PC-3 (cell line): ENCODE measurements around the gene RNF14. TPM values are rescaled to one million over a fixed set of nuclear protein-coding genes. Genes with fewer than 3 reads are reported as not detected.

Experiments used
- ATAC-seq: fragments of 200-7000 bp; cut with Tn5 transposase; 2 replicates; pipeline ENCODE4 v1.9.1; 2020; ENCODE audit warnings: mild to moderate bottlenecking, moderate library complexity
- BruUV-seq: library from RNA; stranded (reverse); fragments of 400-500 nt; replicated peaks from 2 replicates; lab custom pipeline; 2021; lab: Mats Ljungman, UMichigan
- CTCF ChIA-PET: fragments of 300-600 bp; sonication (Branson Sonifier 250); formaldehyde crosslinking; loops from one replicate; lab custom pipeline; 2022; ENCODE audit warnings: antibody characterized with exemption; lab: Charles Lee
- POLR2A ChIA-PET: fragments of 300-600 bp; sonication (Branson Sonifier 250); formaldehyde crosslinking; loops from one replicate; lab custom pipeline; 2022; ENCODE audit warnings: antibody characterized with exemption; ENCODE audit not compliant: unreplicated experiment; lab: Charles Lee
- DNase-seq: peaks from one replicate; pipeline ENCODE4 v3.0.0-alpha.2; 2015
- H2AFZ ChIP-seq: fragments of 300-600 bp; sonication (generic); 2 replicates; pipeline ENCODE4 v1.6.0; 2016; ENCODE audit warnings: antibody characterized with exemption, low read length
- H3F3A ChIP-seq: fragments of 300-600 bp; sonication (generic); one replicate; pipeline ENCODE4 v1.6.0; 2017; ENCODE audit warnings: antibody characterized with exemption, low read length, control low read depth, mild to moderate bottlenecking; ENCODE audit not compliant: unreplicated experiment
- H3K27ac ChIP-seq: fragments of 300-600 bp; sonication (generic); 2 replicates; pipeline ENCODE4 v1.5.1; 2016; ENCODE audit warnings: mild to moderate bottlenecking, low read length
- H3K27me3 ChIP-seq: fragments of 300-600 bp; sonication (generic); 2 replicates; pipeline ENCODE4 v1.6.1; 2016; ENCODE audit warnings: low read length, mixed read lengths
- H3K36me3 ChIP-seq: fragments of 300-600 bp; sonication (generic); 2 replicates; pipeline ENCODE4 v1.6.1; 2016; ENCODE audit warnings: low read depth, mixed run types, low read length, mixed read lengths
- H3K4me1 ChIP-seq: fragments of 300-600 bp; sonication (generic); 2 replicates; pipeline ENCODE4 v1.5.1; 2016; ENCODE audit warnings: low read length; ENCODE audit not compliant: insufficient read depth
- H3K4me2 ChIP-seq: fragments of 300-600 bp; sonication (generic); 2 replicates; pipeline ENCODE4 v1.6.0; 2016; ENCODE audit warnings: low read length
- H3K4me3 ChIP-seq: fragments of 300-600 bp; sonication (generic); 2 replicates; pipeline ENCODE4 v1.5.1; 2016; ENCODE audit warnings: mild to moderate bottlenecking, low read length, mixed read lengths
- H3K79me2 ChIP-seq: fragments of 300-600 bp; sonication (generic); 2 replicates; pipeline ENCODE4 v1.6.1; 2017; ENCODE audit warnings: low read length, mixed read lengths
- H3K9ac ChIP-seq: fragments of 300-600 bp; sonication (generic); 2 replicates; pipeline ENCODE4 v1.6.0; 2016; ENCODE audit warnings: mild to moderate bottlenecking, low read length
- H3K9me2 ChIP-seq: fragments of 300-600 bp; sonication (generic); replicated peaks from 2 replicates; pipeline ENCODE4 v1.6.1; 2016; ENCODE audit warnings: mixed run types, low read length, mixed read lengths
- H3K9me3 ChIP-seq: fragments of 300-600 bp; sonication (generic); 2 replicates; pipeline ENCODE4 v1.6.1; 2016; ENCODE audit warnings: low read length, mixed read lengths
- H4K20me1 ChIP-seq: fragments of 300-600 bp; sonication (generic); 2 replicates; pipeline ENCODE4 v1.6.1; 2016; ENCODE audit warnings: low read length, mixed read lengths
- CTCF ChIP-seq: fragments of 300-600 bp; sonication (generic); conservative IDR thresholded peaks from 2 replicates; pipeline ENCODE4 v1.5.1; 2017; ENCODE audit warnings: antibody characterized with exemption, low read depth, mild to moderate bottlenecking, low read length
- EZH2 ChIP-seq: fragments of 300-600 bp; sonication (generic); IDR thresholded peaks from one replicate; pipeline ENCODE4 v1.6.1; 2017; ENCODE audit warnings: antibody characterized with exemption, mild to moderate bottlenecking, low read length; ENCODE audit not compliant: unreplicated experiment
- EZH2phosphoT487 ChIP-seq: fragments of 300-600 bp; sonication (generic); IDR thresholded peaks from 2 replicates; pipeline ENCODE4 v1.6.1; 2018; ENCODE audit warnings: mild to moderate bottlenecking, antibody characterized with exemption, low read length, borderline replicate concordance
- intact Hi-C: fragments of 100-400 bp; cut with micrococcal nuclease; formaldehyde crosslinking; loops from 2 replicates; pipeline ENCODE4 v1.9.0; 2023
- total RNA-seq: library from RNA; depleted of rRNA; stranded (reverse); fragments of >200 nt; gene quantifications from 2 replicates; pipeline ENCODE4 v1.2.3, GENCODE V29; 2014

The RNF14 gene
- total RNA-seq, 1 experiment from 2014 or later = 32.1 TPM

GRCh38 chr5:141935538-141935937, 33.4 kb upstream of the RNF14 start:
- ATAC-seq = no peak
- DNase-seq = no peak
- BruUV-seq = no TSS peak
- ChIA-PET POLR2A (no interaction called here), CTCF (no interaction called here)
- Histone ChIP-seq H3K9ac (no peak overlapping the region), H3K9me2 (no peaks in the 10 kb centered on the region), H3K4me1 (no peaks in the 10 kb centered on the region), H3K4me3 (no peak overlapping the region), H4K20me1 (no peaks in the 10 kb centered on the region), H3K36me3 (peaks cover 4% of the 10 kb centered on the region), H3F3A (no peaks in the 10 kb centered on the region), H3K79me2 (no peaks in the 10 kb centered on the region), H3K27me3 (no peaks in the 10 kb centered on the region), H3K9me3 (no peaks in the 10 kb centered on the region), H3K27ac (no peak overlapping the region), H2AFZ (no peak overlapping the region), H3K4me2 (no peak overlapping the region)
- intact Hi-C loops = no loop called here
- TF ChIP-seq CTCF (no peak), EZH2 (no peak), EZH2phosphoT487 (no peak)

- Histone ChIP-seq H3K9ac (no peak overlapping the region), H3K27me3 (no peaks in the 10 kb centered on the region), H3K9me2 (no peaks in the 10 kb centered on the region), H3K4me3 (no peak overlapping the region), H3K4me1 (no peaks in the 10 kb centered on the region), H3K79me2 (no peaks in the 10 kb centered on the region), H3K36me3 (no peaks in the 10 kb centered on the region; the same call in 1 of the 2 replicates), H3K4me2 (no peak overlapping the region), H4K20me1 (no peaks in the 10 kb centered on the region), H2AFZ (no peak overlapping the region), H3K9me3 (no peaks in the 10 kb centered on the region), H3F3A (no peaks in the 10 kb centered on the region), H3K27ac (no peak overlapping the region)
- ChIA-PET POLR2A (no interaction called here), CTCF (interaction anchor here (0.6 kb wide), 1 partner anchor 51 kb away, joined by 3 read pairs; no protein-coding TSS in a partner anchor)
- no peak for TF ChIP-seq EZH2phosphoT487
- no peak for TF ChIP-seq CTCF
- TF ChIP-seq EZH2 = no peak
- DNase-seq = no peak
- peak; percentile 39 for ATAC-seq
- BruUV-seq = no TSS peak
- intact Hi-C loops = no loop called here
These were observed 28.1 kb upstream of the RNF14 start for GRCh38 chr5:141940695-141941271.

- ATAC-seq (peak; percentile 84), DNase-seq (peak; percentile 24)
- no peaks in the 10 kb centered on the region for H3F3A ChIP-seq
- no peak overlapping the region for H2AFZ ChIP-seq
- H3K79me2 ChIP-seq = no peaks in the 10 kb centered on the region
- H3K4me2 ChIP-seq = no peak overlapping the region
- H3K27ac ChIP-seq = no peak overlapping the region
- ChIA-PET CTCF (interaction anchor here (0.6 kb wide), 1 partner anchor 51 kb away, joined by 3 read pairs; no protein-coding TSS in a partner anchor), POLR2A (no interaction called here)
- H3K4me1 ChIP-seq = no peaks in the 10 kb centered on the region
- no peaks in the 10 kb centered on the region for H4K20me1 ChIP-seq
- no TSS peak for BruUV-seq
- no peak for TF ChIP-seq CTCF
- no peak for TF ChIP-seq EZH2phosphoT487
- TF ChIP-seq EZH2 = no peak
- no peaks in the 10 kb centered on the region for H3K9me3 ChIP-seq
- H3K36me3 ChIP-seq = no peaks in the 10 kb centered on the region; the same call in 1 of the 2 replicates
- intact Hi-C loops = no loop called here
- H3K9ac ChIP-seq = no peak overlapping the region
- no peaks in the 10 kb centered on the region for H3K27me3 ChIP-seq
- H3K4me3 ChIP-seq = no peak overlapping the region
- H3K9me2 ChIP-seq = no peaks in the 10 kb centered on the region
These were observed 27.6 kb upstream of the RNF14 start for GRCh38 chr5:141941307-141941706.
